ENCODE measurements around the gene TXNRD3.

The TXNRD3 gene

GRCh38 chr3:126676919-126677705 is 22.2 kb upstream of the TXNRD3 start:
- DNase-seq (ENCODE audit: low read depth) = no peak
- no peak overlapping the region for H3K4me3 ChIP-seq (ENCODE audit: low read depth, low read length)

GRCh38 chr3:126672741-126673140 is 17.8 kb upstream of the TXNRD3 start:
- DNase-seq (ENCODE audit: low read depth) = no peak
- H3K4me3 ChIP-seq (ENCODE audit: low read depth, low read length) = no peak overlapping the region

- no peak overlapping the region for H3K4me3 ChIP-seq (ENCODE audit: low read depth, low read length)
- no peak for DNase-seq (ENCODE audit: low read depth)
These were observed 17.4 kb upstream of the TXNRD3 start for GRCh38 chr3:126672340-126672739.

GRCh38 chr3:126671521-126671920 is 16.6 kb upstream of the TXNRD3 start:
- no peak for DNase-seq (ENCODE audit: low read depth)

GRCh38 chr3:126668450-126669401 is 13.8 kb upstream of the TXNRD3 start:
- no peak overlapping the region for H3K4me3 ChIP-seq (ENCODE audit: low read depth, low read length)
- no peak for DNase-seq (ENCODE audit: low read depth)

More at GRCh38 chr3:126671521-126671920, 16.6 kb upstream of the TXNRD3 start:
- no peak overlapping the region for H3K4me3 ChIP-seq (ENCODE audit: low read depth, low read length)

- DNase-seq (ENCODE audit: low read depth) = no peak
- no peak overlapping the region for H3K4me3 ChIP-seq (ENCODE audit: low read depth, low read length)
These were observed 12.9 kb upstream of the TXNRD3 start for GRCh38 chr3:126667631-126668449.

GRCh38 chr3:126666658-126667528 is 12.0 kb upstream of the TXNRD3 start:
- H3K4me3 ChIP-seq (ENCODE audit: low read depth, low read length) = no peak overlapping the region
- no peak for DNase-seq (ENCODE audit: low read depth)

GRCh38 chr3:126665959-126666657 is 11.2 kb upstream of the TXNRD3 start:
- DNase-seq (ENCODE audit: low read depth) = no peak
- no peak overlapping the region for H3K4me3 ChIP-seq (ENCODE audit: low read depth, low read length)

GRCh38 chr3:126665221-126665936 is 10.5 kb upstream of the TXNRD3 start:
- no peak overlapping the region for H3K4me3 ChIP-seq (ENCODE audit: low read depth, low read length)
- no peak for DNase-seq (ENCODE audit: low read depth)

- H3K4me3 ChIP-seq (ENCODE audit: low read depth, low read length) = no peak overlapping the region
- DNase-seq (ENCODE audit: low read depth) = no peak
These were observed 9.8 kb upstream of the TXNRD3 start for GRCh38 chr3:126664591-126665214.

GRCh38 chr3:126663750-126664149 is 8.8 kb upstream of the TXNRD3 start:
- DNase-seq (ENCODE audit: low read depth) = no peak
- no peak overlapping the region for H3K4me3 ChIP-seq (ENCODE audit: low read depth, low read length)

- no peak for DNase-seq (ENCODE audit: low read depth)
- H3K4me3 ChIP-seq (ENCODE audit: low read depth, low read length) = no peak overlapping the region
These were observed 8.3 kb upstream of the TXNRD3 start for GRCh38 chr3:126663257-126663656.

- no peak overlapping the region for H3K4me3 ChIP-seq (ENCODE audit: low read depth, low read length)
- DNase-seq (ENCODE audit: low read depth) = no peak
These were observed 6.8 kb upstream of the TXNRD3 start for GRCh38 chr3:126661532-126662364.

GRCh38 chr3:126659915-126660886 is 5.3 kb upstream of the TXNRD3 start:
- H3K4me3 ChIP-seq (ENCODE audit: low read depth, low read length) = no peak overlapping the region
- no peak for DNase-seq (ENCODE audit: low read depth)

GRCh38 chr3:126658584-126658983 is 3.7 kb upstream of the TXNRD3 start:
- H3K4me3 ChIP-seq (ENCODE audit: low read depth, low read length) = no peak overlapping the region

More at GRCh38 chr3:126658584-126658983, 3.7 kb upstream of the TXNRD3 start:
- no peak for DNase-seq (ENCODE audit: low read depth)

Measured in skeletal muscle cell (primary cell).